ENCODE measurements around the gene PRIMA1.

Gene PRIMA1

GRCh38 chr14:93797071-93797470 lies 8.8 kb upstream of the PRIMA1 start:
- no peak for DNase-seq (ENCODE audit: low read depth in 1 of 2, low spot score in 1 of 2)

GRCh38 chr14:93794756-93795155 lies 6.5 kb upstream of the PRIMA1 start:
- DNase-seq (ENCODE audit: low read depth in 1 of 2, low spot score in 1 of 2) = no peak

GRCh38 chr14:93793555-93794324 lies 5.5 kb upstream of the PRIMA1 start:
- no peak for DNase-seq (ENCODE audit: low read depth in 1 of 2, low spot score in 1 of 2)

GRCh38 chr14:93792391-93792790 lies 4.1 kb upstream of the PRIMA1 start:
- DNase-seq (ENCODE audit: low read depth in 1 of 2, low spot score in 1 of 2) = no peak

- DNase-seq (ENCODE audit: low read depth in 1 of 2, low spot score in 1 of 2) = no peak
These were observed 2.7 kb upstream of the PRIMA1 start for GRCh38 chr14:93790966-93791365.

GRCh38 chr14:93789228-93790130 lies 1.2 kb upstream of the PRIMA1 start:
- no peak for DNase-seq (ENCODE audit: low read depth in 1 of 2, low spot score in 1 of 2)

- DNase-seq (ENCODE audit: low read depth in 1 of 2, low spot score in 1 of 2) = no peak
These were observed 400 bp upstream of the PRIMA1 start for GRCh38 chr14:93788543-93789227.

GRCh38 chr14:93787465-93788292 lies 606 bp downstream of the PRIMA1 start:
- no peak for DNase-seq (ENCODE audit: low read depth in 1 of 2, low spot score in 1 of 2)

- DNase-seq (ENCODE audit: low read depth in 1 of 2, low spot score in 1 of 2) = no peak
These were observed 2.9 kb downstream of the PRIMA1 start for GRCh38 chr14:93785423-93785822.

- no peak for DNase-seq (ENCODE audit: low read depth in 1 of 2, low spot score in 1 of 2)
These were observed 3.4 kb downstream of the PRIMA1 start for GRCh38 chr14:93784878-93785277.

- DNase-seq (ENCODE audit: low read depth in 1 of 2, low spot score in 1 of 2) = no peak
These were observed 7.4 kb downstream of the PRIMA1 start for GRCh38 chr14:93780813-93781400.

- DNase-seq (ENCODE audit: low read depth in 1 of 2, low spot score in 1 of 2) = no peak
These were observed 9.2 kb downstream of the PRIMA1 start for GRCh38 chr14:93778856-93779629.

- DNase-seq (ENCODE audit: low read depth in 1 of 2, low spot score in 1 of 2) = no peak
These were observed 9.8 kb downstream of the PRIMA1 start for GRCh38 chr14:93778453-93778852.

GRCh38 chr14:93775744-93776143 lies 12.5 kb downstream of the PRIMA1 start:
- DNase-seq (ENCODE audit: low read depth in 1 of 2, low spot score in 1 of 2) = no peak

GRCh38 chr14:93775158-93775557 lies 13.1 kb downstream of the PRIMA1 start:
- no peak for DNase-seq (ENCODE audit: low read depth in 1 of 2, low spot score in 1 of 2)

- DNase-seq (ENCODE audit: low read depth in 1 of 2, low spot score in 1 of 2) = no peak
These were observed 16.0 kb downstream of the PRIMA1 start for GRCh38 chr14:93772263-93772662.

GRCh38 chr14:93765970-93766369 lies 22.3 kb downstream of the PRIMA1 start:
- no peak for DNase-seq (ENCODE audit: low read depth in 1 of 2, low spot score in 1 of 2)

- DNase-seq (ENCODE audit: low read depth in 1 of 2, low spot score in 1 of 2) = no peak
These were observed 23.1 kb downstream of the PRIMA1 start for GRCh38 chr14:93765155-93765554.

- DNase-seq (ENCODE audit: low read depth in 1 of 2, low spot score in 1 of 2) = no peak
These were observed 24.1 kb downstream of the PRIMA1 start for GRCh38 chr14:93764211-93764659.

All from stimulated activated CD4-positive, alpha-beta T cell treated with anti-CD3 and anti-CD28 coated beads, Interleukin-15, amount 100 ng/mL, for 1 hour (primary cell).